ENCODE results near the gene ULK1. TPM values are rescaled to one million over a fixed set of nuclear protein-coding genes. Genes with fewer than 3 reads are reported as not detected.

The ULK1 gene
- total RNA-seq, 1 donor from 2014 or later: 27.0 TPM

DNA sequence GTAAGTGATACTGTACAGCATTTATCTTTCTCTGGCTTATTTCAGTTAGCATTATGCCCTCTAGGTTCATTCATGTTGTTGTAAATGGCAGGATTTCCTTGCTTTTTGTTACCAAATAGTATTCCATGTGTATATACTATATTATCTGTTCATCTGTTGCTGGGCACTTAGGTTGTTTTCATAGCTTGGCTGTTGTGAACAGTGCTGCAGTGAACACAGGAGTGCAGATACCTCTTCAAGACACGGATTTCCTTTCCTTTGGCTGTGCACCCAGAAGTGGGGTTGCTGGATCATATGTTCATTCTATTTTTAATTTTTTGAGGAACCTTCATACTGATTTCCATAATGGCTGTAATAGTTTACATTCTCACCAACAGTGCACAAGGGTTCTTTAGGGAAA is 76.8 kb downstream of the ULK1 start:
- no peak overlapping the region for H3K27ac Mint-ChIP-seq

More for the DNA sequence above, 76.8 kb downstream of the ULK1 start:
- ATAC-seq (ENCODE audit: low read depth) (no peak), DNase-seq (no peak)
- ChIA-PET CTCF (no interaction called here), POLR2A (no interaction called here)
- no peaks in the 10 kb centered on the region for H3K27me3 Mint-ChIP-seq
- intact Hi-C loops (cut with micrococcal nuclease): no loop called here
- H3K36me3 Mint-ChIP-seq (ENCODE audit: low read depth): peaks cover 29% of the 10 kb centered on the region
- no peaks in the 10 kb centered on the region for H3K9me3 Mint-ChIP-seq
- peaks cover 24% of the 10 kb centered on the region for H3K4me1 Mint-ChIP-seq
- TF ChIP-seq, protein P1, sequence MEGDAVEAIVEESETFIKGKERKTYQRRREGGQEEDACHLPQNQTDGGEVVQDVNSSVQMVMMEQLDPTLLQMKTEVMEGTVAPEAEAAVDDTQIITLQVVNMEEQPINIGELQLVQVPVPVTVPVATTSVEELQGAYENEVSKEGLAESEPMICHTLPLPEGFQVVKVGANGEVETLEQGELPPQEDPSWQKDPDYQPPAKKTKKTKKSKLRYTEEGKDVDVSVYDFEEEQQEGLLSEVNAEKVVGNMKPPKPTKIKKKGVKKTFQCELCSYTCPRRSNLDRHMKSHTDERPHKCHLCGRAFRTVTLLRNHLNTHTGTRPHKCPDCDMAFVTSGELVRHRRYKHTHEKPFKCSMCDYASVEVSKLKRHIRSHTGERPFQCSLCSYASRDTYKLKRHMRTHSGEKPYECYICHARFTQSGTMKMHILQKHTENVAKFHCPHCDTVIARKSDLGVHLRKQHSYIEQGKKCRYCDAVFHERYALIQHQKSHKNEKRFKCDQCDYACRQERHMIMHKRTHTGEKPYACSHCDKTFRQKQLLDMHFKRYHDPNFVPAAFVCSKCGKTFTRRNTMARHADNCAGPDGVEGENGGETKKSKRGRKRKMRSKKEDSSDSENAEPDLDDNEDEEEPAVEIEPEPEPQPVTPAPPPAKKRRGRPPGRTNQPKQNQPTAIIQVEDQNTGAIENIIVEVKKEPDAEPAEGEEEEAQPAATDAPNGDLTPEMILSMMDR (IDR thresholded peaks at IDR 0.05): no peak
- no peak overlapping the region for H3K4me3 Mint-ChIP-seq

Other genes starting within 250 kb of the ULK1 start
- gene SFSWAP, start 183.5 kb upstream of the ULK1 start, total RNA-seq: 75.1 and 88.0 TPM in 2 replicates
- 8.2 and 11.3 TPM in 2 replicates for gene MMP17, start 66.2 kb upstream of the ULK1 start, total RNA-seq
- 51.5 and 60.3 TPM in 2 replicates for gene PUS1, start 34.7 kb downstream of the ULK1 start, total RNA-seq
- gene EP400, start 55.3 kb downstream of the ULK1 start, total RNA-seq: 57.8 and 65.6 TPM in 2 replicates
- 39.9 and 43.0 TPM in 2 replicates for gene DDX51, start 249.7 kb downstream of the ULK1 start, total RNA-seq
- 28.1 and 29.1 TPM in 2 replicates for gene NOC4L, start 249.8 kb downstream of the ULK1 start, total RNA-seq